ENCODE data around the gene DENND4C.

- TF ChIP-seq EZH2 (IDR thresholded peaks at IDR 0.05; ENCODE audit: low read length, missing control alignments), result no peak
- no peak for TF ChIP-seq CTCF (conservative IDR thresholded peaks at IDR 0.05 in 1 of 2, IDR thresholded peaks at IDR 0.05 in 1 of 2; ENCODE audit: low read depth in 1 of 2, low read length in 2 of 2)
These were observed 177.8 kb downstream of the DENND4C start for GRCh38 chr9:19408316-19408692.

Data from fibroblast of lung (primary cell).